Kidney (tissue), 14 donors: ENCODE measurements around the gene RBPJ. TPM values are rescaled to one million over a fixed set of nuclear protein-coding genes. Genes with fewer than 3 reads are reported as not detected.

Experiments used
- DNase-seq, 5 donors: peaks; one replicate each; pipeline ENCODE4 v3.0.0-alpha.2; 2013 to 2020
- FAIRE-seq: peaks from 2 replicates; lab custom pipeline; 2012; peaks lifted over from hg19 to GRCh38; lab: Jason Lieb, UNC
- H3K27ac ChIP-seq, 2 donors: one replicate each; pipeline ENCODE4 v1.7.0; 2013; ENCODE audit warnings: low read depth in 2 of 2, low read length in 2 of 2, inconsistent platforms in 1 of 2
- H3K27me3 ChIP-seq: one replicate; pipeline ENCODE4 v1.7.1; 2013; ENCODE audit warnings: low read length, inconsistent platforms; ENCODE audit not compliant: control insufficient read depth, insufficient read depth
- H3K36me3 ChIP-seq, 3 donors: one replicate each; pipeline versions ENCODE4 v1.7.0 to v1.7.1; 2013; ENCODE audit warnings: low read length in 3 of 3, control low read depth in 1 of 3, inconsistent platforms in 1 of 3; ENCODE audit not compliant: insufficient read depth in 3 of 3, control insufficient read depth in 2 of 3
- H3K4me1 ChIP-seq, 3 donors: one replicate each; pipeline versions ENCODE4 v1.7.0 to v1.7.1; 2013; ENCODE audit warnings: low read length in 3 of 3, inconsistent platforms in 1 of 3, low read depth in 1 of 3; ENCODE audit not compliant: control insufficient read depth in 2 of 3, insufficient read depth in 2 of 3
- H3K4me3 ChIP-seq, 3 donors: one replicate each; pipeline versions ENCODE4 v1.7.0 to v1.8.1; 2013; ENCODE audit warnings: low read length in 3 of 3, control low read depth in 1 of 3, inconsistent platforms in 1 of 3
- H3K9ac ChIP-seq, 3 donors: one replicate each; pipeline versions ENCODE4 v1.7.0 to v1.7.1; 2013; ENCODE audit warnings: low read length in 3 of 3, control low read depth in 1 of 3, inconsistent platforms in 1 of 3
- H3K9me3 ChIP-seq, 3 donors: one replicate each; pipeline versions ENCODE4 v1.7.0 to v1.7.1; 2013; ENCODE audit warnings: low read length in 3 of 3, control low read depth in 1 of 3, inconsistent platforms in 1 of 3; ENCODE audit not compliant: control insufficient read depth in 2 of 3, insufficient read depth in 1 of 3
- CTCF ChIP-seq: IDR thresholded peaks from 3 replicates; pipeline ENCODE4 v1.5.1; 2012; ENCODE audit warnings: mild to moderate bottlenecking, moderate library complexity, borderline replicate concordance; ENCODE audit not compliant: insufficient read depth; ENCODE audit errors: extremely low read depth
- intact Hi-C: fragments of 100-400 bp; cut with DNase I; formaldehyde crosslinking; loops from one replicate; pipeline ENCODE4 v1.11.1; 2022
- polyA plus RNA-seq: library from polyadenylated mRNA; stranded (reverse); fragments of 350-450 nt; fragmentation: Illumina TruSeq; extraction: RNeasy Lipid Tissue Mini Kit (QIAGEN cat#74804); gene quantifications from one replicate; pipeline ENCODE4 v1.2.3, GENCODE V29; 2014; ENCODE audit warnings: low read depth, low replicate concordance; ENCODE audit not compliant: insufficient read depth
- total RNA-seq: library from RNA; stranded (reverse); fragmentation: NEBNext Ultra II Directional; extraction: Animal tissue kit (Norgen Biotek cat#: 25700); gene quantifications from one replicate; pipeline ENCODE4 v1.2.1, GENCODE V29; 2021
- donor health status: control.
- donor health status: control.
- donor health status: control.
- donor health status: control.
- donor health status: control.
- donor health status: DM: yes; HTN: yes; CAD: no.
- donor health status: Normal renal cell carcinoma (clear cell type).

The RBPJ gene
- total and polyA plus RNA-seq, 2 donors from 2014 or later: 28.5 to 77.6 TPM

DNA sequence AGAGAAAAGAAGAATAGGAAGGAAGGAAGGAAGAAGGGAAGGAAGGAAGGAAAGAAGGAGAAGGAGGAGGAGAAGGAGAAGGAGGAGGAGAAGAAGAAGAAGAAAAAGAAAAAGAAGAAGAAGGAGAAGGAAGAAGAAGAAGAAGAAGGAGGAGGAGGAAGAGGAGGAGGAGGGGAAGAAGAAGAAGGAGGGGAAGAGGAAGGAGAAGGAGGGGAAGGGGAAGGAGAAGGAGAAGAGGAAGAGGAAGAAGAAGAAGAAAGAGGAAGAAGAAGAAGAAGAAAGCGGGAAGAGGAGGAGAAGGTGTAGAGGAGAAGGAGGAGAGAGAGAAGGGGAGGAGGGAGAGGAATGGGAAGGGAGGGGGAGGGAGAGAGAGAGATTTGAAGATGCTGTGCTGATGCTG is 146.9 kb downstream of the RBPJ start:
- no peaks in the 10 kb centered on the region for H3K27me3 ChIP-seq
- H3K4me3 ChIP-seq: no peak overlapping the region
- TF ChIP-seq CTCF: no peak
- H3K27ac ChIP-seq: no peak overlapping the region
- H3K36me3 ChIP-seq: no peaks in the 10 kb centered on the region
- DNase-seq (no peak), FAIRE-seq (no peak)
- intact Hi-C loops: loop anchor here (10.0 kb wide), 1 partner anchor 547 kb away; no protein-coding TSS in a partner anchor
- H3K4me1 ChIP-seq: no peaks in the 10 kb centered on the region
- H3K9me3 ChIP-seq: no peaks in the 10 kb centered on the region
- H3K9ac ChIP-seq: no peak overlapping the region

DNA sequence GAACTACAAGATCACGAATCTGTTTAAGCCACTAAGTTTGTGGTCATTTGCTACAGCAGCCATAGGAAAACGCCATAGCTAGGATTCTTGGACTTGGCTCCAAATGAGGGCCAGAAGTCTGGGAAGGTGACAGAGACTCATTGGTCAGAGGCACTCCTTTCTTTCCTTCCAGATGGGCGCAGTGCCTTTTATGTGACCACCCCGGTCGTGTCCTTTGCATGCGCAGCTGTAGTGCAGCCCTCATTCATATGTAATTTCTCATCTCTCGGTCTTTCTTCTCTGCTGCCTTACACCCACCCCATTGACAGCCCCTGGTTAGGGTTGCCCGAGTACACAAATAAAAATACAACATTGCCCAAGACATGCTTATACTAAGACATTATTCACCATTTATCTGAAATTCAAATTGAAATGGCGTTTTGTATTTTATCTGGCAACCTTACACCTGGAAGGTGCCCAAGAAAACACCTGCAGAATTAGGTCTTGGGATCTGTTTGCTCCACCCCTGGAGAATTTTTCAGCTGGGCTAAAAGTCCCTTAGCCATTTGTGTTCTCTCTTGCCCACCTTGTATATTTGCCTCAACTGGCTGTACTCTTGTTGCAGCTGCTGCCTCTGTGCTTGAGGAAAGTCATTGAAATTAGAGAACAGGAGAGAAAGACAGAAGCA is 147.6 kb downstream of the RBPJ start:
- H3K36me3 ChIP-seq: no peaks in the 10 kb centered on the region
- no peaks in the 10 kb centered on the region for H3K4me1 ChIP-seq
- DNase-seq: no peak
- TF ChIP-seq CTCF: no peak
- no peaks in the 10 kb centered on the region for H3K27me3 ChIP-seq
- intact Hi-C loops: loop anchor here (10.0 kb wide), 1 partner anchor 546 kb away; no protein-coding TSS in a partner anchor
- H3K9me3 ChIP-seq: no peaks in the 10 kb centered on the region
- no peak overlapping the region for H3K9ac ChIP-seq
- no peak for FAIRE-seq
- no peak overlapping the region for H3K4me3 ChIP-seq
- no peak overlapping the region for H3K27ac ChIP-seq

- intact Hi-C loops: loop anchor here (10.0 kb wide), 1 partner anchor 546 kb away; no protein-coding TSS in a partner anchor
- Histone ChIP-seq H3K4me3 (no peak overlapping the region), H3K9ac (no peak overlapping the region), H3K27me3 (no peaks in the 10 kb centered on the region), H3K27ac (no peak overlapping the region), H3K36me3 (no peaks in the 10 kb centered on the region), H3K9me3 (no peaks in the 10 kb centered on the region), H3K4me1 (no peaks in the 10 kb centered on the region)
- no peak for DNase-seq
- TF ChIP-seq CTCF: no peak
- FAIRE-seq: no peak
Measured at GRCh38 chr4:26468977-26469376, 148.2 kb downstream of the RBPJ start.
